Measurements from ENCODE around the gene OXGR1.
A peak's percentile ranks its signal among the peaks of the same experiment; 100 is the strongest.

DNA sequence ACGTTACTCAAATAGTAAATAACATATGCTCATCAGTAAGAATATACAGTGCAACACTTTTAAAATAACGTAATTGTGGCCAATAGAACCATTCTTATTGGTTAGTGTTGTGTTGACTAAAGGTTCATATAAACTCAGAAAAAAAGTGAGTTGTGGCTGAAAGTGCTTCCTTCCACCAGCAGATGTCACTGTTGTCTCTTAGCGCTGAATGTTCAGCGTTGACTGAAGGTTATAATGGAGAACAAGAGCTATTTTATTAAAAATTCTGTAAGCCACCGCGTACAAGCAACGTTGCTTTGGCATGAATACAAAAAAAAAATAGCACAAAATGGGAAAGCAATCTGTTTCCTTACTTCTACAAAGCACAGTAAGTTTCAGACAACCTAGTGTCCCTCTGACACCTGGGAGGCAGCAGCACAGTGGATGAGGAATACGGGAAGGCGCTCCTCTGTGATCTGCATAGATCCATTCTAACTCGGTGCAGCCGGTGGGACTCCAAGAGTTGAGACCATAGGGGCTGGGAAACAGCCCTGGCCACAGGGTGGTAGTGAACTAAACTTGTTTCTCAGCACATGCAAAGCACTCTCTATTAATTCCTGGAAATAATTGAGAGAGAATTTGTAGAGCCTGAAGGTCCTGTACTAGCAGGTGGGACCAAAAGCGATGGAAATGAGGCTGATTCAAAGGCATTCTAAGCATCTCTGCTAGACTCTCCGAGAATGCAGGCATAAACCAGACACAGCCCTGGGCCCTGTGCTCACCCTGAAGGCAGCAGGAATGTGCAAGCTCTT lies 23.9 kb upstream of the OXGR1 start:
- TF ChIP-seq, protein P1, sequence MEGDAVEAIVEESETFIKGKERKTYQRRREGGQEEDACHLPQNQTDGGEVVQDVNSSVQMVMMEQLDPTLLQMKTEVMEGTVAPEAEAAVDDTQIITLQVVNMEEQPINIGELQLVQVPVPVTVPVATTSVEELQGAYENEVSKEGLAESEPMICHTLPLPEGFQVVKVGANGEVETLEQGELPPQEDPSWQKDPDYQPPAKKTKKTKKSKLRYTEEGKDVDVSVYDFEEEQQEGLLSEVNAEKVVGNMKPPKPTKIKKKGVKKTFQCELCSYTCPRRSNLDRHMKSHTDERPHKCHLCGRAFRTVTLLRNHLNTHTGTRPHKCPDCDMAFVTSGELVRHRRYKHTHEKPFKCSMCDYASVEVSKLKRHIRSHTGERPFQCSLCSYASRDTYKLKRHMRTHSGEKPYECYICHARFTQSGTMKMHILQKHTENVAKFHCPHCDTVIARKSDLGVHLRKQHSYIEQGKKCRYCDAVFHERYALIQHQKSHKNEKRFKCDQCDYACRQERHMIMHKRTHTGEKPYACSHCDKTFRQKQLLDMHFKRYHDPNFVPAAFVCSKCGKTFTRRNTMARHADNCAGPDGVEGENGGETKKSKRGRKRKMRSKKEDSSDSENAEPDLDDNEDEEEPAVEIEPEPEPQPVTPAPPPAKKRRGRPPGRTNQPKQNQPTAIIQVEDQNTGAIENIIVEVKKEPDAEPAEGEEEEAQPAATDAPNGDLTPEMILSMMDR (IDR thresholded peaks at IDR 0.05): peak; percentile 81 to 93 (median 89)
- TF ChIP-seq POLR2AphosphoS5 (IDR thresholded peaks at IDR 0.05): no peak

Measured in esophagus muscularis mucosa (tissue), 3 donors.